ENCODE results near the gene ELOVL3.
"Not testable (repeated sequence)": the region's sequence is repeated elsewhere in the genome, so short reads cannot be mapped to it uniquely, and the experiment has no call there.

The ELOVL3 gene

DNA sequence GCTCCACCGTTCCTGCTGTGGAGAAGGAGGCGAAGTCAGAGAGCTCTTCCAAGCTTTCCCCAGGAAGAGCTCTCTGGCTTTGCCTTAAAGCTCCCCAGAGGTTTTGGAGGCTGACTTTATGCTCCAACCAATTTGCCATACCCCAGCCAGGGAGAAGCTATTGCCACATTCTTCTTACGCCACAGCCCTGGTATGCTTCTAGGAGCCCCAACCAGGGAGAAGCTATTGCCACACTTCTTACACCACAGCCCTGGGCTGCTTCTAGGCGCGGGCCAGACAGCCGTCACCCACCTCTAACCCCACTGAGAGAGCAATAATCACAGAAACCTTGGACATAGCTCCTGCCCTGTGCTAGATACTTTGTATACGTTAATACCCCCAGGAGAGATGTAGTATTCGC is 951 bp downstream of the ELOVL3 start:
- DNase-seq (ENCODE audit: low spot score) = no peak

DNA sequence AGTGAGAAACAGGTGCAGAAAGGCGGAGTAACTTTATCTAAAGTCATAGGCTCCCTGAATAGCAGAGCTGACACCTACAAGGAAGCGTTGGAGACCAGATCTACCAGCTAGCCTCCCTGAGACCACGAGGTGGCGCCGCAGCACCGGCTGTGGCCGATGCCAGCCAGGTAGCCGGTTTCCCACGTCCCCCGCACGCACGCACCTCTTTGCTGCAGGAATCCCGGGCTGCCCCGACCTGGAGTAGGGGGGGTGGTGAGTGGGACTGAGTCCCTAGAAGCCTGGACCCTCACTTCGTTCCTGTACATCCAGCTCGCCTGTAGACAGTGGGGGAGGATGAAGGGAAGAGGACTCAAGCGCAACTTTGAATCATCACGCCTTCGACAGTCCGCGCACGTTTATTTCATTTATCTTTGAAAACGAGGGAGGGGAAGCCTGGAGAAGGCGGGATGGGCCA is 3.7 kb downstream of the ELOVL3 start:
- peak; percentile 87 for DNase-seq (ENCODE audit: low spot score)

- no peak for DNase-seq (ENCODE audit: low spot score)
Observed at GRCh38 chr10:102230264-102230860, 4.3 kb downstream of the ELOVL3 start.

DNA sequence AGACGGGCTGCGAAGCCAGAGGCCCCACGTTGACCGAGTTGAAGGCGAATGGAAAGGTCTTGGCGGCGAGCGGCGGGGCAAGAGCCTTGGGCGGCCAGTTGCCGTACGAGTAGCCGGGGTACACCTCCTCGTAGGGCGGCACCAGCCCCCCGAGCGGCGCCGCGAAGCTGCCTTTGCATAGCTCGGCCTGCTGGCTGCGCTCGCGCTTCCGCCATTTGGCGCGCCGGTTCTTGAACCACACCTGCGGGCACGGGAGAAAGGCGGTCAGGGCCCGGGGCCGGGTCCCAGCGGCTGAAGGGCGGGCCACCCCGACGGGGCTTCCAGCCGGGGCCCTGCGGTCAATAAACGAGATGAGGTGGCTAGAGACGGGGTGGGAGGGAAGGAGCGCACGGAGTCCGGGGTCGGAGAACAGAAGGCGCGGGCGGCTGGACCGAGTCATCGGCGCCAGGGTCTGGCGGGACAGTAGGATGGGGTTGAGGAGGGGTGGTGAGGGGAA is 4.8 kb downstream of the ELOVL3 start:
- peak; percentile 48 for DNase-seq (ENCODE audit: low spot score)

DNA sequence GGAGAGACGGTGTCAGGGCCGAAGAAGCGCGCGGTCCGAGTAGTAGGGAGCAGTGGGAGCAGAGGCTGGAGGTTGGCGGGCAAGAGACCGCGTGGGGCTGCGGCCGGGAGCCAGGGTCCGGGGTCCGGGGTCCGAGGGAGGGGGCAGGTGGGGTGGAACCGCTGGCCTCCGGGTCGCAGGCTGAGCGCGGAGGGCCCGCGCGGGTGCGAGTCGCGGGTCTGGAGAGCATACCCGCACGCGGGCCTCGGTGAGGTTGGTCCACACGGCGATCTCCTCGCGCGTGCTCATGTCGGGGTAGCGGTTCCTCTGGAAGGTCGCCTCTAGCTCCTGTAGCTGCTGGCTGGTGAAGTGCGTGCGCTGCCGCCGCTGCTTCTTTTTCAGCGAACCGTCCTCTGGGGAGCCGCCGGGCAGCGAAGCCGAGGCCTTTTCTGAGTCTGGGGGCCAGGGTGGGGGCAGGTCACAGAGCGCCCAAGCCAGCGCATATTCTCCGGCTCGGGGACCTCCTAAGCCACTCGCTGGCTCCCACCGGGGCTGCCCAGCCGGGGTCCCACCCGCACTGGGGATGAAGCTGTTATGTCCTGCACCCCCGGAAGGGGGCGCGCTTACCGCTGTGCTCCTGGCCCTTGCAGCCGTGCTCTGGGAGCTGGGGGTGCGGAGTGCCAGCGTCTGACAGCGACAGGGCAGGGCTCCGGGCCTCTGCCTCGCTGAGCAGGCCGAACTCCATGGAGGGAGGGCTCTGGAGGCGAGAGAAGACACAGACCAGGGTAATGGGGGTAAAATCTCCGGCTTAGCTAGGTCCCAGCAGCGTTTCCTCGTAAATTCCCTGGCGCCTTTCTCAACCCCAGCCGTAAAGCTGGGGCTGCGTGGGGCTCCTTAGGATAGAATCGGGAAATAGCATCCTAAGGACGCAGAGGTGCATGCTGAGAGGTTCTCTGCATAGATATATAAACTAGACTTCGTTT is 5.5 kb downstream of the ELOVL3 start:
- DNase-seq (ENCODE audit: low spot score) = peak; percentile 61

DNA sequence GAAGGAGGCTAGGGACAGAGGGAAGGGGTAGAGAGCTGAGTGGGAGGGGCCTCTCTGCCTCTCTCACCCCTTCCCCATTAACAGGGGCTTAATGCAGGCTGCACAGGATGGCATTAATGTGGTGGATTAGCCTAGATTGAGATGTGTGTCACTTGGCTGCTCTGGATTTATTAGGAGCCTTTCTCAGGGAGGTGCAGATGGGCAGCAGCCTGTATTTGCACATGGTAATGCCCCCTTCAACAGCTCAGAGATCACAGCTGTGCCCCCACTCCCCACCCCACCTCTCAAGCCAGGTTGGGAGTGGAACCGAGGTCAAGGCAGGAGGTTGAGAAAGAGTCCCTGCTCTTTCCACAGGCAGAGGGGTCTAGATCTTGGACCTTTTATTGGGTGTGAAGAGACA is 7.9 kb downstream of the ELOVL3 start:
- no peak for DNase-seq (ENCODE audit: low spot score)

DNA sequence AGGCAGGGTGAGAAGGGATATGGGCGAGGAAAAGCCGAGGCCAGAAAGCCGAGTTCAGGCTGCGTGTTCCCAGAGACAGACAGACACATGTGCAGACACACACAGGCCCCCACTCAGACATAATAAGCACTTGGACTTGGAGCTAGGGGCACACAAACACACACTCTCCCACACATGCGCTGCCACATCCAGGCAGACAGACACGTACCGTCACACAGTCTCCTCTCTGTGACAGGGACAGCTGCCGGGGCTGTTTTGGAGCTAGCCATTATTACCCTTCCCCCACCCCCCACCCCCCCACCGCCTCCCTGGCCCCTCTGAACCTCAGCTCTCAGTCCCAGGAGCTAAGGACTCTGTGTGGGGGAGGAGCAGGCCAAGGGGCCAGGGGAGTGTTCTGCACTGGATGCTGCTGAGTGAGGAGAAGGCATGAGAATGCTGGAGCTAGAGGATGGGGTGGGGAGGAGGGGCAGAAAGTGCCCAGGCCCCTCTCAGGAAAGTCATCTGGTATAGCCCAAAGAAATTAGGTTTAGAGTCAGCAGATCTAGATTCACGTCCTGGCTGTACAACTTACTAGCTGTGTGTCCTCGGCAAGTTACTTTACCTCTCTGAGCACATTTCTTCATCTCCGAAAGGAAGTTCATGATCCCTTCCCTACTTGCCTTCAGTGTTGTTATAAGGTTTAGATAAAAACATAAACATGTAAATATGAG is 8.9 kb downstream of the ELOVL3 start:
- no peak for DNase-seq (ENCODE audit: low spot score)

DNA sequence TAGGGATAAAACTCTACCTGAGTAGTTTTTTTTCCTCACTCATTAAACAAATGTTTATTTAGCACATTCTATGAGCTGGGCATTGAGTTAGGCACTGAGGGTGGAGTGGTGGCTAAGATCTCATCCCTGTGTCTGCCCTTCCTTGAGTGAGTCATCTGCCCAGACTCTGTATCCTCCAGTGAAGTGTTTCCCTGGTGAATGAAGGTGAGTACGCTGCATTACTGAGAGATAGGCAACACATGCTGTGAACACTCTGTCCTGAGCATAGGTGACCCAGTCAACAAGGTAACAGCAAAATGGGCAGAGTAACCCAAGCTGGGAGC is 9.5 kb downstream of the ELOVL3 start:
- DNase-seq (ENCODE audit: low spot score) = no peak

GRCh38 chr10:102236006-102236405 is 9.9 kb downstream of the ELOVL3 start:
- DNase-seq (ENCODE audit: low spot score) = no peak

- DNase-seq (ENCODE audit: low spot score) = no peak
Observed at GRCh38 chr10:102237711-102238252, 11.7 kb downstream of the ELOVL3 start.

- DNase-seq (ENCODE audit: low spot score) = no peak
Observed at GRCh38 chr10:102240467-102241031, 14.4 kb downstream of the ELOVL3 start.

- no peak for DNase-seq (ENCODE audit: low spot score)
Observed at GRCh38 chr10:102241032-102241443, 14.9 kb downstream of the ELOVL3 start.

DNA sequence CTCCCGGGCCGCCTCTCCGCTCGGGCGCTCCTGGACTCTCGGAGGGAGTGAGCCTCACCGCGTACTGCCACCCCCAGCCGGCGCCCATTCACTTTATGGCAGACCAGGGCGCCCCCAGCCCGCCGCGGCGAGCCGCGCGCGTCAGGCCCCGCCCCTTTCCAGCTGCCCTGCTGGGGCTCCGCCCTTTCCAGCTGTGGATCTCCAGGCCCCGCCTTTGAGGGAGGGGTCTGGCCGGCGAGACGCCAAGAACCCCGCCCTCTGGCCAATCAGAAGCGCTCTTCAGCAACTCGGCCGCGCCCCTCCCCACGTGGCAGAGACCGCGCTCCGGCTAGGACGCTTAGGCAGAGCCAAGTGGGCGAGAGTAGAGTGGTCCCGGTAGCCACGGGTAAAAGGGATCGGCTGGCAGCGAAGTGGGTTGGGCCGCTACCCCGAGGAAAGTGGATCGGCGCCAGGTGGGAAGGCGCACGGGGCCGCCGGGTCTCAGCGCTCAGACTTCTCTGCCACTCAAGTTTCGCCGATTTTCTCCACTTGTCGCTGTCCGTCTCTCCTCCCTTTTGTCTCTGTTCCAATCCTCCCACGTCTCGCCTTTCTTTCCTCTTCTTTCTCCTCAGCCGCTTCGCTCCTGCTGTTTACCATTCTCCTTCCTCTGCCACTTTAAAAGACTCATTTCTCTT is 15.5 kb downstream of the ELOVL3 start, which contains the start of gene PITX3:
TSS of gene PITX3 (minus strand) at position 69 of the 674 bp plus-strand sequence. CDS start 9,432 bp downstream, outside the sequence.
- peak; percentile 91 for DNase-seq (ENCODE audit: low spot score)

DNA sequence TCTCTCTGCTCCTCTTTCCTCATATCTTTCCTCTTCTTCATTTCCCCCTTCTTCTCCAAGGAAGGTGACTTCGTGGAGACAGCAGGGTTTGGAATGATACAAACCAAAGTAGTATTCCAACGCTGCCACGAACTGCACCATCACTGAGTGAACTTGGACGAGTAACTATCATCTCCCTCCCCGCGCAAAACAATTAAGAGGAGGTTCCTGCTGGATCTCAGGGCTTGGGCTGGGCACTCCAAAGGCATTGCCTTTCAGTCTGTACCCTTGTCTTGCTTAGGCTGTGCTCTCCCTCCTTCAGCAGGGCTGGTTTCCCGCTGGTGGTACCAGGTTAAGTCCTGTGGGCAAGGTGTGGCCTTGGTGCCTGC is 16.0 kb downstream of the ELOVL3 start:
- no peak for DNase-seq (ENCODE audit: low spot score)

- DNase-seq (ENCODE audit: low spot score) = no peak
Observed at GRCh38 chr10:102243309-102243708, 17.2 kb downstream of the ELOVL3 start.

- peak; percentile 99 for DNase-seq (ENCODE audit: low spot score)
Observed at GRCh38 chr10:102245082-102245931, 19.2 kb downstream of the ELOVL3 start, which contains the start of gene GBF1. Gene GBF1, plus strand, starts transcription at chr10:102245532. Its CDS starts 13,407 bp downstream, at chr10:102258939.

DNA sequence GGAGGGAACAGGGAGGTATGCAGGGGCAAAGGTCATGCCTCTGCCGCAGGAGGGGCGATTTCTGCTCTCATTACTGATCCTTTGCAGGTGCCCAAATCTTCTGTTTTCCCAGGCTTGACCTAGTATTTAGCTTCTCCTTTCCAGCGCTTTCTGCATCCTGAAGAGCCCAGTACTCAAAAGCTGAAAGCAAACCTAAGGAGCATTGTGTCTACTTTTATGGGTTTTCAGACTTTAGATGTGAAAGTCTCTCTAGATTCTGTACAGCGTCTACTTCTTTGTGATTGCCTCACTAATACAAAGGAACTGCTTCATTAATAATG is 19.8 kb downstream of the ELOVL3 start:
- DNase-seq (ENCODE audit: low spot score) = no peak

DNA sequence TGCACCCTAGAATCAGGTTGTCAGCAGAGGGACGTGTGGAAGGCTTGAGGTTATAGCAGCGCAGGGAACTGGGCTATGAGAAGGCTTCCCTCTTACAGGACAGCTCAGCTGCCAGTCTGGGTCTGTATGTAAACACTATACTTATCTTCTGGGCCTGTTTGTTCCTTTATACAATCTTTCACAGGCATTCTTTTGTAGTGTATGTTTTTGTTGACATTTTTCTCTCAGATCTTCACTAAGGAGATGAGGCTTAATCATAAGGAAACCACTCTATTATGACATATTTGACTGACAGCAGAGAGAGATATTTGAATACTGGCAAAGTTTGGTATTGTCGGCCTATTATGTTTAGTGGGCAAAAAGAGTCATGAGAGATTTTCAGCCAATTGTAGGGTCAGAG is 20.2 kb downstream of the ELOVL3 start:
- no peak for DNase-seq (ENCODE audit: low spot score)

GRCh38 chr10:102247734-102248133 is 21.6 kb downstream of the ELOVL3 start:
- DNase-seq (ENCODE audit: low spot score) = no peak

- not testable (repeated sequence) for DNase-seq (ENCODE audit: low spot score)
Observed at GRCh38 chr10:102252508-102252907, 26.4 kb downstream of the ELOVL3 start.

All from CD4-positive, alpha-beta T cell treated with Interleukin-2 at 100 ng/mL for 4 hours (primary cell).